Colonic mucosa (tissue), 4 donors: ENCODE data around the gene ANKRD12. TPM values are rescaled to one million over a fixed set of nuclear protein-coding genes. Genes with fewer than 3 reads are reported as not detected.

Experiments used
- DNase-seq: peaks from one replicate; pipeline ENCODE4 v3.0.0-alpha.2; 2020
- H3K27ac ChIP-seq: fragments of 200-600 bp; one replicate; pipeline ENCODE4 v1.8.0; 2021
- H3K27me3 ChIP-seq: fragments of 200-600 bp; one replicate; pipeline ENCODE4 v1.8.0; 2021
- H3K36me3 ChIP-seq: fragments of 200-600 bp; one replicate; pipeline ENCODE4 v1.8.0; 2021
- H3K4me1 ChIP-seq: fragments of 200-600 bp; one replicate; pipeline ENCODE4 v1.8.0; 2021; ENCODE audit warnings: mild to moderate bottlenecking
- H3K4me3 ChIP-seq: fragments of 200-600 bp; one replicate; pipeline ENCODE4 v1.8.0; 2021
- H3K9ac ChIP-seq, 2 donors: one replicate each; pipeline ENCODE4 v1.7.0; 2013; ENCODE audit warnings: control low read depth in 2 of 2, low read depth in 2 of 2, low read length in 2 of 2
- H3K9me3 ChIP-seq: fragments of 200-600 bp; one replicate; pipeline ENCODE4 v1.8.0; 2021
- intact Hi-C: fragments of 100-400 bp; cut with DNase I; formaldehyde crosslinking; loops from one replicate; pipeline ENCODE4 v1.14.1; 2022
- total RNA-seq, 2 donors: library from RNA; stranded (reverse); fragmentation: NEBNext Ultra II Directional in 1 of 2; extraction: Animal tissue kit (Norgen Biotek cat#: 25700) in 1 of 2; gene quantifications; one replicate each; pipeline ENCODE4 v1.2.1, GENCODE V29; 2021
- TF ChIP-seq, protein P1 (sequence below): fragments of 200-600 bp; IDR thresholded peaks from one replicate; pipeline ENCODE4 v1.8.0; 2022; ENCODE audit warnings: antibody characterized with exemption, mild to moderate bottlenecking
- donor health status: healthy.
- donor health status: DM: no; HTN: no; CAD: no.
- donor health status: DM: no; HTN: no; CAD: no.

The ANKRD12 gene
- total RNA-seq, 2 donors from 2014 or later: 27.9 to 55.7 TPM

DNA sequence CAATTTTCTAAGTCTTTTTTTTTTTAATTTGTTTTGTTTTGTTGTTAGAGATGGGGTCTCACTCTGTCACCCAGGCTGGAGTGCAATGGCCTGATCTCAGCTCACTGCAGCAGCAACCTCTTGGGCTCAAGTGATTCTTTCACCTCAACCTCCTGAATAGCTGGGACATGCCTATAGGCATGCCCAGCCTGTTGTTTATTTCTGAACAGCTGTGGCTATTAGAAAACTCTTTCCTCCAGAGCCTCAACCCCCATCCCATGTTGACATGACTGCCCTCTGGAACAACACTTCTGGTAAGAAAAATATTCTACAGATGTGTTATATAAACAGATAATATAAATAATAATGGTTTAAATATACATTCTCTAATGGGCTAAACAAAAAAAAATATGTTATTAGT lies 153.6 kb downstream of the ANKRD12 start:
- no peaks in the 10 kb centered on the region for H3K4me1 ChIP-seq
- H3K27me3 ChIP-seq: no peaks in the 10 kb centered on the region
- H3K9me3 ChIP-seq: no peaks in the 10 kb centered on the region
- H3K27ac ChIP-seq: no peak overlapping the region
- no peak for DNase-seq
- no peak overlapping the region for H3K4me3 ChIP-seq
- TF ChIP-seq, protein P1, sequence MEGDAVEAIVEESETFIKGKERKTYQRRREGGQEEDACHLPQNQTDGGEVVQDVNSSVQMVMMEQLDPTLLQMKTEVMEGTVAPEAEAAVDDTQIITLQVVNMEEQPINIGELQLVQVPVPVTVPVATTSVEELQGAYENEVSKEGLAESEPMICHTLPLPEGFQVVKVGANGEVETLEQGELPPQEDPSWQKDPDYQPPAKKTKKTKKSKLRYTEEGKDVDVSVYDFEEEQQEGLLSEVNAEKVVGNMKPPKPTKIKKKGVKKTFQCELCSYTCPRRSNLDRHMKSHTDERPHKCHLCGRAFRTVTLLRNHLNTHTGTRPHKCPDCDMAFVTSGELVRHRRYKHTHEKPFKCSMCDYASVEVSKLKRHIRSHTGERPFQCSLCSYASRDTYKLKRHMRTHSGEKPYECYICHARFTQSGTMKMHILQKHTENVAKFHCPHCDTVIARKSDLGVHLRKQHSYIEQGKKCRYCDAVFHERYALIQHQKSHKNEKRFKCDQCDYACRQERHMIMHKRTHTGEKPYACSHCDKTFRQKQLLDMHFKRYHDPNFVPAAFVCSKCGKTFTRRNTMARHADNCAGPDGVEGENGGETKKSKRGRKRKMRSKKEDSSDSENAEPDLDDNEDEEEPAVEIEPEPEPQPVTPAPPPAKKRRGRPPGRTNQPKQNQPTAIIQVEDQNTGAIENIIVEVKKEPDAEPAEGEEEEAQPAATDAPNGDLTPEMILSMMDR: no peak
- H3K36me3 ChIP-seq: no peaks in the 10 kb centered on the region
- intact Hi-C loops: no loop called here
- H3K9ac ChIP-seq: no peak overlapping the region

GRCh38 chr18:9292047-9292446 lies 155.5 kb downstream of the ANKRD12 start:
- DNase-seq: no peak
- H3K4me1 ChIP-seq: no peaks in the 10 kb centered on the region
- intact Hi-C loops: no loop called here
- H3K27me3 ChIP-seq: no peaks in the 10 kb centered on the region
- H3K4me3 ChIP-seq: no peak overlapping the region
- H3K9ac ChIP-seq: no peak overlapping the region
- H3K9me3 ChIP-seq: no peaks in the 10 kb centered on the region
- TF ChIP-seq, protein P1: no peak
- no peak overlapping the region for H3K27ac ChIP-seq
- H3K36me3 ChIP-seq: no peaks in the 10 kb centered on the region

DNA sequence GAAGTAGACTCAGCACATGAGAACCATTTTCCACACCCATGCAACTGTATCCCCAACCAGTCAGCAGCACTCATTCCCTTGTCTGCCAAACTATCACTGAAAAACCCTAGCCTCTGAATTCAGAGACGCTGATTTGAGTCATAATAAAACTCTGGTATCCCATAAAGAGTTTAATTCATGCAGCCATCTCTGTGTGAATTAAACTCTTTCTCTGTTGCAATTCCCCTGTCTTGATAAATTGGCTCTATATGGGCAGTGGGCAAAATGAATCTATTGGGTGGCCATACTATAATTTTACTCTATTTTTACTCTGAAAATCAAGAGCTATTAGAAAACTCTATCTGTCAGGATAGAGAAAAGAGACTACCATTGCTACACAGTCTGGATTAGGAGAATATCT lies 157.4 kb downstream of the ANKRD12 start:
- no peak for DNase-seq
- intact Hi-C loops: no loop called here
- H3K27ac ChIP-seq: no peak overlapping the region
- TF ChIP-seq, protein P1: no peak
- H3K9ac ChIP-seq: no peak overlapping the region
- no peak overlapping the region for H3K4me3 ChIP-seq
- H3K36me3 ChIP-seq: no peaks in the 10 kb centered on the region
- H3K27me3 ChIP-seq: no peaks in the 10 kb centered on the region
- H3K4me1 ChIP-seq: no peaks in the 10 kb centered on the region
- H3K9me3 ChIP-seq: no peaks in the 10 kb centered on the region

DNA sequence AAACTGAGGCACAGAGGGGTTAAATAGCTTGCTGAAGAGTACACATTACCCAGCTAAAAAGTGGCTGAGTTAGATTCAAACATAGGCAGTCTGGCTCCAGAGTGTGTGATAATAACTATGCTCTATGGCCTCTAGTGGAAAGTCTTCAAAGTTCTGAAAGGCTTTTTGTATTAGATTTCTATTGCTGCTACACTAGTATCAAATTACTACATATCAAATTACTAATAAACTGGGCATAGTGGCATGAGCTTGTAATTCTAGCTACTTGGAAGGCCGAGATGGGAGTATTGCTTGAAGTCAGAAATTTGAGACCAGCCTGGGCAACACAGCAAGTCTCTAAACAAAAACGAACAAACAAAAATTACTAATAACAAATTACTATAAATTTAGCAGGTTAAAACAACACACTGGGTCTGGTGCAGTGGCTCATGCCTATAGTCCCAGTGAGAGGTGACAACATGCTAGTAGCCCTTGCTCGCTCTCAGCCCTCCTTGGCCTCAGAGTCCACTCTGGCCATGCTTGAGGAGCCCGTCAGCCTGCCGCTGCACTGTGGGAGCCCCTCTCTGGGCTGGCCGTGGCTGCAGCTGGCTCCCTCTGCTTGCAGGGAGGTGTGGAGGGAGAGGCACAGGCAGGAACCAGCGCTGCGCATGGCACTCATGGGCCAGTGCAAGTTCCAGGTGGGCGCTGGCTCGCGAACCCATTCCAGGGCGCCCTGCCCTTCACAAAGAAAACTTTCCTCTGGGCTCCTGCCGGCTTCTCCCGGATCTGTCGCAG lies 159.8 kb downstream of the ANKRD12 start:
- DNase-seq: no peak
- Histone ChIP-seq H3K4me1 (no peaks in the 10 kb centered on the region), H3K27ac (no peak overlapping the region), H3K9me3 (no peaks in the 10 kb centered on the region), H3K27me3 (no peaks in the 10 kb centered on the region), H3K9ac (no peak overlapping the region), H3K4me3 (no peak overlapping the region), H3K36me3 (no peaks in the 10 kb centered on the region)
- TF ChIP-seq, protein P1: no peak
- intact Hi-C loops: no loop called here

DNA sequence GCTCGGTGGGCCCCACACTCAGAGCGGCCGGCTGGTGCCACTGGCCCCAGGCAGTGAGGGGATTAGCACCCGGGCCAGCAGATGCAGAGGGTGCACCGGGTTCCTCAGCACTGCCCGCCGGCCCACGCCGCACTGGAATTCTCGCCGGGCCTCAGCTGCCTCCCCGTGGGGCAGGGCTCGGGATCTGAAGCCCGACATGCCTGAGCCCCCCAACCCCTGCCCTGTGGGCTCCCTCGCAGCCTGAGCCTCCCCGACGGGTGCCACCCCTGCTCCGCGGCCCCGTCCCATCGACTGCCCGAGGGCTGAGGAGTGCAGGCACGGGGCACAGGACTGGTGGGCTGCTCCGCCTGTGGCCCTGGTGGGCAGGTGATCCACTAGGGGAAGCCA lies 160.4 kb downstream of the ANKRD12 start:
- Histone ChIP-seq H3K27ac (no peak overlapping the region), H3K4me1 (no peaks in the 10 kb centered on the region), H3K36me3 (no peaks in the 10 kb centered on the region), H3K9ac (no peak overlapping the region), H3K9me3 (no peaks in the 10 kb centered on the region), H3K4me3 (no peak overlapping the region), H3K27me3 (no peaks in the 10 kb centered on the region)
- TF ChIP-seq, protein P1: no peak
- no peak for DNase-seq
- intact Hi-C loops: no loop called here
